GM23338 (cell line): ENCODE data around the gene INAFM1.

Experiments
- CREB1 ChIP-seq: fragments of 250-450 bp; sonication (Bioruptor Pico); IDR thresholded peaks from 2 replicates; pipeline ENCODE4 v1.5.0; 2020; ENCODE audit warnings: low read depth, mild to moderate bottlenecking, moderate library complexity
- CTCF ChIP-seq, 2 experiments: fragments of 200-600 bp in 1 of 2; sonication (generic) in 1 of 2; conservative IDR thresholded peaks; 2 replicates each; pipeline versions ENCODE4 v1.5.1 to v1.6.1; 2016 to 2017; ENCODE audit warnings: antibody characterized with exemption in 2 of 2, low read depth in 2 of 2, mild to moderate bottlenecking in 2 of 2, moderate library complexity in 1 of 2
- EZH2 ChIP-seq: fragments of 200-600 bp; sonication (generic); IDR thresholded peaks from one replicate; pipeline ENCODE4 v1.8.0; 2017; ENCODE audit warnings: antibody characterized with exemption, mild to moderate bottlenecking, low read depth; ENCODE audit not compliant: unreplicated experiment
- EZH2phosphoT487 ChIP-seq: fragments of 200-600 bp; sonication (generic); IDR thresholded peaks from one replicate; pipeline ENCODE4 v1.8.1; 2018; ENCODE audit warnings: antibody characterized with exemption; ENCODE audit not compliant: unreplicated experiment
- NANOG ChIP-seq: IDR thresholded peaks from 2 replicates; pipeline ENCODE4 v1.6.1; 2016; ENCODE audit warnings: antibody characterized with exemption, borderline replicate concordance
- POLR2AphosphoS5 ChIP-seq: IDR thresholded peaks from 2 replicates; pipeline ENCODE4 v1.6.1; 2016; ENCODE audit warnings: antibody characterized with exemption, low read depth
- STAT1 ChIP-seq: IDR thresholded peaks from one replicate; pipeline ENCODE4 v1.6.1; 2016; ENCODE audit warnings: antibody characterized with exemption; ENCODE audit not compliant: unreplicated experiment
- TF ChIP-seq, protein P1 (sequence below): IDR thresholded peaks from one replicate; pipeline ENCODE4 v1.6.1; 2018; ENCODE audit warnings: antibody characterized with exemption; ENCODE audit not compliant: unreplicated experiment

GRCh38 chr19:47274891-47275761 is 441 bp downstream of the INAFM1 start:
- TF ChIP-seq EZH2 (no peak), CTCF (conservative IDR thresholded peaks at IDR 0.05; ENCODE audit: low read depth in 2 of 2) (no peak), POLR2AphosphoS5 (no peak), EZH2phosphoT487 (no peak), STAT1 (no peak), CREB1 (CRISPR knock-in tag) (no peak), NANOG (no peak)
- TF ChIP-seq, protein P1, sequence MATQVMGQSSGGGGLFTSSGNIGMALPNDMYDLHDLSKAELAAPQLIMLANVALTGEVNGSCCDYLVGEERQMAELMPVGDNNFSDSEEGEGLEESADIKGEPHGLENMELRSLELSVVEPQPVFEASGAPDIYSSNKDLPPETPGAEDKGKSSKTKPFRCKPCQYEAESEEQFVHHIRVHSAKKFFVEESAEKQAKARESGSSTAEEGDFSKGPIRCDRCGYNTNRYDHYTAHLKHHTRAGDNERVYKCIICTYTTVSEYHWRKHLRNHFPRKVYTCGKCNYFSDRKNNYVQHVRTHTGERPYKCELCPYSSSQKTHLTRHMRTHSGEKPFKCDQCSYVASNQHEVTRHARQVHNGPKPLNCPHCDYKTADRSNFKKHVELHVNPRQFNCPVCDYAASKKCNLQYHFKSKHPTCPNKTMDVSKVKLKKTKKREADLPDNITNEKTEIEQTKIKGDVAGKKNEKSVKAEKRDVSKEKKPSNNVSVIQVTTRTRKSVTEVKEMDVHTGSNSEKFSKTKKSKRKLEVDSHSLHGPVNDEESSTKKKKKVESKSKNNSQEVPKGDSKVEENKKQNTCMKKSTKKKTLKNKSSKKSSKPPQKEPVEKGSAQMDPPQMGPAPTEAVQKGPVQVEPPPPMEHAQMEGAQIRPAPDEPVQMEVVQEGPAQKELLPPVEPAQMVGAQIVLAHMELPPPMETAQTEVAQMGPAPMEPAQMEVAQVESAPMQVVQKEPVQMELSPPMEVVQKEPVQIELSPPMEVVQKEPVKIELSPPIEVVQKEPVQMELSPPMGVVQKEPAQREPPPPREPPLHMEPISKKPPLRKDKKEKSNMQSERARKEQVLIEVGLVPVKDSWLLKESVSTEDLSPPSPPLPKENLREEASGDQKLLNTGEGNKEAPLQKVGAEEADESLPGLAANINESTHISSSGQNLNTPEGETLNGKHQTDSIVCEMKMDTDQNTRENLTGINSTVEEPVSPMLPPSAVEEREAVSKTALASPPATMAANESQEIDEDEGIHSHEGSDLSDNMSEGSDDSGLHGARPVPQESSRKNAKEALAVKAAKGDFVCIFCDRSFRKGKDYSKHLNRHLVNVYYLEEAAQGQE: no peak
